ENCODE data around the gene SLC30A10.
"Not testable (repeated sequence)": the region's sequence is repeated elsewhere in the genome, so short reads cannot be mapped to it uniquely, and the experiment has no call there.

SLC30A10 gene

DNA sequence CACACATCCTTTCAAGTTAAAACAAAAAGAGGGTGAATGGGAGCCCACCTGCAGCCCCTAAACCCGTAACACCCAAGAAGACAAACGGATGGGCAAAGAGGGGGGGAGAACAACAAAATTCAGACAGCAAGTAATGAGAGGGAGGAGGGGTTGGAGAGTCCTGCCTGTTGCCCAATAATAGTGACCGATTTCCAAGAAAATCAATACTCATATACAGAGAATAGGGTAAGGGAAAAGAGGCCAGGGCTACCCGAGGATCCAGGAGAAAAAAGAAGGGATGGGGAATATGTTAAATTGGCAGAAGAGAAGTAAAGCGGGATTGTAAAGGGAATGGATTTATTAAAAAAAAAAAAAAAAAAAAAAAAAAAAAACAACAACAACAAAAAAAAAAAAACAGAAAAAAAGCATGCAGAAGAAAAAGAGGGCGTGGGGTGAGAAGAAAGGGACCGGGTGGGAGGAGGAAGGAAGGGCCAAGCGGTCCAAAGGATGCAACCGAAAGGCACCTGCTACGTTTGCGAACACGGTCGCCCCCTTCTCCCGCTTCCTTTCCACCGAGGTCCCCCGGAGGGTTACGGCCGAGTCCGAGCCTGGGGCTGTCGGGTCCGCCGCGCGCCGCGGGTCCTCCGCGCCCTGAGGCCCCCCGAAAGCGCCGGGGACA lies 930 bp downstream of the SLC30A10 start:
- no peak for DNase-seq (ENCODE audit: low read depth)

DNA sequence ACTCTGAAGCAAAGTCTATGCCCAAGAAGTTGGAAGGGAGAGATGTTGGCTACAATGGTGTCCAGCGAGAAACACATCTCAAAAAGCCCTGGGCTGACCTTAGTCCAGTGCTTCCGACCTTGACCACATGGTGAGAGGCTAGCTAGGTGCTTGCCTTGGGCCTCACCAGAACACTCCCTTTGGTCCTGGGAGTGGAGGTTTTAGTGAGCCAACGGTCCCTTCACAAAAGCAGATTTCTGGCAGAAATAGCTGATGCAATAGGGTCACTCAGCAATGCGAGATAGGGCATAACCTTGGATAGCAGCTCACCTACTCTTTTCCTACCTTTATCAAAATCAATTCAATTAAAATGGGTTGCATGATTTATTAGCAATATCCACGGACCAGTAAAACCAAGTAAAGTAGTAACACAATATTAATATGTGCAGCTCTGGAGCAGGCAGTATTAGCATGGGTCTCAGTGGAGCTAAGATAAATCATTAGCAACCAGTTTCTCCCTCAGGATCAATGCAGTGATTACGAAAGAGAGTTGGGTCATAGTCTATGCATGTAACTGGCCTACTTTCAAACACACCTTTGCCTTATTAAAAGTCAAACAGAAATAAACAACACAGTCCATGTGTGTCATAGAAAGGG lies 1.9 kb downstream of the SLC30A10 start:
- no peak for DNase-seq (ENCODE audit: low read depth)

DNA sequence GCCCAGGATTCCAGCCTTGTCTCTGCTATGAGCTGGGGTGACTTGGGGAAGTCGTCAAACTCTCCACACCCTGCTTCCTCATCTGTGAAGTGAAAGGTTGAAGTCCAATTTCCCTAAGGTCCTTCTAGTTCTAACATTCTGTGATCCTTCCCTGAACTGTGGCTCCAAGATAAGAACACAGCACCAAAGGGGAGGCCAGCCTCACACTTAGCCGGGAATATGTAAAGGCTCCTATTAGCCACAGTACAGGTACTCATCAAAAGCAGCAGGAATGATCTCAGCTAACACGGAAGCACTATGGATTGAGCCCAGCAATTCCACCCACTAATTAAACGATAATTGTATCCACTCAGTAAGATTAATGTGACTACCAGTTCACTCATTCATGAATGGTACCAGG lies 4.0 kb downstream of the SLC30A10 start:
- no peak for DNase-seq (ENCODE audit: low read depth)

DNA sequence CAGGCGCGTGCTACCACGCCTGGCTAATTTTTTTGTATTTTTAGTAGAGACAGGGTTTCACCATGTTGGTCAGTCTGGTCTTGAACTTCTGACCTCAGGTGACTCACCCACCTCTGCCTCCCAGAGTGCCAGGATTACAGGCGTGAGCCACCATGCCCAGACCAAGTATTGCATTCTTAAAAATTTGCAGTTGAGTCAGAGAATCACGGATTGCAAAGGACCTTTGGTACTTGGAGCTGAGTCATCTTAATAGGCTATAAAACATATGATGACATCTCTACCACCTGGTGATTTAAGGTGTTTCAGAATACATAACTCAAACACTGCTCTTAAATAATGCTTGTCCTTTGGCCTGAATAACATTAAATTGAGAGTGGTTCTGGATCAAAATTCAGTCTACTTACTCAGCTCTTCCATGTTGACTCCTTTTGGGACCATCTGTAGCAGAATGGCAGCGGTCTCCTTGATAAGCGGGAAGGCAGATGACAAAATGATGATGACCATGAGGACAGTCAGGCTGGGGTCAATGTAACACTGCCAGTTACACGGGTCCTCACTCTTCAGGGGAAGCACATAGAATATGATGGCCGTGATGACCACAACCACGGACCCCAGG lies 10.4 kb downstream of the SLC30A10 start:
- DNase-seq (ENCODE audit: low read depth): no peak

DNA sequence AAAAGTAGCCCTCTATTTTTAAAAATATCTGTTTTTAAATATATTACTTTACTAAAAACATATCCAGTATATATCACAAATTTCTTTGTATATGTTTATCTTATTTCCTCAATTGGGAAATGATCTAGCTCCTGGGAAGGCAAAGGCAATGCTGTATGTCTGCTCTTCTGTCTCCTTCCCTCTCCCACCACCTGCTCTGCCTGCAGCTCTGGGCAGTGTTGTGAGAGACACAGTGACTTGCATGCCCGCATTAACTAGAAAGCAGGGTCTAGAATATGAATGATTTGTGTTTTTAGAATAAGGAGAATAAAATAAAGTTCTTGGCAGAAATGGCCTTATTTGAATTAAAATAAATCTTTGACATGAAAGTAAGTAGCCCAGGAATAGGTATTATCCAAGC lies 11.1 kb downstream of the SLC30A10 start:
- no peak for DNase-seq (ENCODE audit: low read depth)

DNA sequence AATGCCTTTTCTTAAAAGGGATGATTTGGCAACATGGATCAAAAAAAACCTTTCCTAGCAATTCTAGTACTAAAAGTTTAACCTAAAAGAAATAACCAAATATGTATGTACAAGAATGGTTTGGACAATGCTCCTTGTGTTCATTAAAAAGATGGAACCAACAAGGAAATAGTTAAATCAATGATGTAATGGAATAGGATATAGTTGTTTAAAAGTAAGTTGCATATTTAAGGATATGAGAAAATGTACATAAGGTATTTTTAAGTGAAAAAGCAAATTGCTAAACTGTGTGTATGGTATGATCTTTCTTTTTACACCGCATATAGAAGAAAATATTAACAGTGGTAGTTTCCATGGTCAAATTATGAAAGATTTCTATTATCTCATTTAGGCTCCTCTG lies 12.1 kb downstream of the SLC30A10 start:
- DNase-seq (ENCODE audit: low read depth): no peak

DNA sequence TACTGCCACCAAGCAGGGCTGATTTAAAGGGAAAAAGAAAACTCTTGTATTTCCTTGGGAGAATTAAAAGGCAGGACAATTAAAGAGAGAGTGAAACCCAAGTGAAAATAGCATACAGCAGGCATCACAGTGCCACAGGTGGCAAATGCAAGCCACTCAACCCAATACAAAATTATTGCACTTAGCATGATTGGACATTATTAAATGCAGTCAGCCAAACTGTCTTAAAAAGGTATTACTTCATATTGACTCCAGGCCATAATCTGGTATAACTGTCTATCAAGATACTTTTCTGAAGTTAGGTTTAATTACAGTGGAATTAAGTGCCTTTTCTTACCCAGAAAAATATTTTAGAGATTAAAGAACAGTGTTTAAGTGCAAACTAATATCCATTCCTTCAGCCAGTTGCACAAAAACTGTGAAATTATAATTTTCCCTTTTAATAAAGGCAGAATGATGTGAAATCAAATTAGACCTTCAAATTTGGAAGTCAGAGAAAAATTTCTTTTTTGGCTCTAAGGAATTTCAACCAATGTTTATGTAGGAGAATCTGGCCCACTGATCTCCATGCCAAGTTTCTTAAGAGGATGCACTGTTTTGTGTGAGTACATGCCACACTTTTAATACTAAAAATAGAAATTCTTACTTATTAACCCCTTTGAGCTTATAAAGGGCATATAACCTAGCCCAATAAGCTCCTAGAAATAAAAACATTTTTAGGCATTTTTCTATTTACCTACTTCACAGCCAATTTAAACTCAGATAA lies 15.2 kb downstream of the SLC30A10 start:
- no peak for DNase-seq (ENCODE audit: low read depth)

DNA sequence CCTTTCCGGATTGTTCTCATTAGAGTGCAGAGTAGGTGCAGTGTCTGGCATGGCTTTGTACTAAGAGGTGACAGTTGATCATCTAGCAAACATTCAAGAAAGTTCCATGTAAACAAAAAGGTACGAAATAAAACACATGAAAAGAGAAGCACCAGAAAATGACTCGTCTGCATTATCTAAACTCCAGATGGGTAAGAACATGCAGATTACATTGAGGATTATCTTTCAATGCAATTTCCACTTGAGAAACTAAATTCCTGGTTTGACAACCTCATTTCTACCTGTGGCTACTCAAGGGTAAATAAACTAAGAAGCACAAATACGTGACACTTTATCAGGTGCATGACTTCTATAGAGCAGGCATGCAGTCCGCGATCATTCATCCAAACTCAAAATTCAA lies 17.6 kb downstream of the SLC30A10 start:
- DNase-seq (ENCODE audit: low read depth): no peak

DNA sequence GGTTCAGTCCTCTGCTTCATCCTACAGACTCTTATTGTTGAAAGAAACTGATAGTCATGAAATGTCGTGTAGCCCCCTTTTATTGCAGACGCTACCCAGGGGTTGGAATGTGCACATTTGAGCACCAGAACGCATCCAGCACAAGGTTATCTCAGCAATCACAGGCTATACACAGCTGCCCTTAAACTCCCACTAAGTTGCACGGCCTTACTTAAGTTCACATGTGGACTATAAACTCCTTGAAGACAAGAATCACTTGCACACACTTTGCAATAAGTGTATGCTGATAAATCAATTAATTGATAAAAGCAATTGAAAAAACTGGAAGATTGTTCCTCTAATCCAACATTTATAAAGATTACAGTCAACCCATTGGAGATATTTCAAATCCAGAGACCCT lies 18.9 kb downstream of the SLC30A10 start:
- DNase-seq (ENCODE audit: low read depth): no peak

DNA sequence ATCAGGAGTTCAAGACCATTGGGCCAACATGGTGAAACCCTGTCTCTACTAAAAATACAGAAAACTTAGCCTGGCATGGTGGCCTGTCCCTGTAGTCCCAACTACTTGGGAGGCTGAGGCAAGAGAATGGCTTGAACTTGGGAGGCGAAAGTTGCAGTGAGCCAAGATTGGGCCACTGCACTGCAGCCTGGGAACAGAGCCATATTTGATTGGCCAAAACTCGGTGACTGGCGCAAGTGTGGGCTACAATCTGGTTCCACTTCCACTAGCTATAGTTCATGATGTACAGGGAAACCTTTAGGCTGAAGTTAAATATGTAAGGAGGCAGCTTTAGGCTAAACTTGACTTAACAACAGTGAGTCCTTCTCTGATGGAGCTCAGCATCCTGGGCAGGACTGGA lies 20.2 kb downstream of the SLC30A10 start:
- no peak for DNase-seq (ENCODE audit: low read depth)

DNA sequence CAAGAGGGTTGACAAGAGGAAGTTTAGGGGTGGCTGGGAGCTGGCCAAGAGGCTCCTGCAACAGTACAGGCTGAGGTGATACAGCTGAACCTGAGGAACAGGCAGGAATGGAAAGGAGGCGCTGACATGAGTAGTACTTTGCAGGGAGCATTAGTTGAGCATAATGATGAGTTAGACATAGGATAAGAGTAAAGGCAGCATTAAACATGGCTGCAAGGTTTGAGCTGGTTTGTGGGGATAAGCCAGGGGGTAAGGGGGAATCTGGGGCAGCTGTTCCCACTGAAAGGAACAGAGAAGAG lies 20.6 kb downstream of the SLC30A10 start:
- no peak for DNase-seq (ENCODE audit: low read depth)

DNA sequence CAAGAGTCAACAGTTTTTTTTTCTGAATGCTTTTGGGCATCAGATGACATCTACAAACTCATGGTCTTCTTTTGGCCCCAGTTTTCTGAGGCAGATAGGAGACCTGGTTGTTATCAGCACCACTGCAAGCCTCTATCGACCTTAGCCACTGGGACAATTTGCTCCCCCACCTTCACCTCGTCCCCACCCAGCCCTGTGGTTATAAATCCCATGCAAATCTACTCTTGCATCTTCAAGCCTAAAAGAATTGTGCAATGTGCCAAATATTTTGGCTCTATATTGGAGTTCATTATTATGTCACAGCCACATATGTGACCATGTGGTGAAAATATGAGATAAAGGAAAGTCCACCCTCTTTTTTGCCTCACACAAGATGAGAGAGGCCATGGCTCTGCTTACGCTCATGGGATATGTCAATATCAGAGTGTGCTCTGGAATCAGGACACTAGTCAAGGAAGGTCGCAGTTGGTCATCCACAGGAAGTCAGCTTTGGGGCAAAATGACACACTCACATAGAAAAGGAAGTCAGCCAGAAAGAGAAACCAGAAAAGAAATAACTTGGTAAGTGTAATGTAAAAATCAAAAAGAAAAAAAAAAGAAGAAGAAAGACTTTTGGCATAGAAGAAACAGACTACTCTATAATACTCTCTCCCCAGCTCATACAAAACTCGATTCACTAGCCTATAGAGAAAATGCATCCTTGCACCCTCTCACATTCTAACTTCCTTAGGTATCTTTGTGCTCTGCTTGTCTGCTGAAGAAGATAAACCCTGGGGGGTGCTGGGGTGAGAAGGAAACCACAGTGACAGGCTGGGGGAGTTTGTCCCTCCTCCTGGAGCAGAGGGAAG lies 21.2 kb downstream of the SLC30A10 start:
- no peak for DNase-seq (ENCODE audit: low read depth)

DNA sequence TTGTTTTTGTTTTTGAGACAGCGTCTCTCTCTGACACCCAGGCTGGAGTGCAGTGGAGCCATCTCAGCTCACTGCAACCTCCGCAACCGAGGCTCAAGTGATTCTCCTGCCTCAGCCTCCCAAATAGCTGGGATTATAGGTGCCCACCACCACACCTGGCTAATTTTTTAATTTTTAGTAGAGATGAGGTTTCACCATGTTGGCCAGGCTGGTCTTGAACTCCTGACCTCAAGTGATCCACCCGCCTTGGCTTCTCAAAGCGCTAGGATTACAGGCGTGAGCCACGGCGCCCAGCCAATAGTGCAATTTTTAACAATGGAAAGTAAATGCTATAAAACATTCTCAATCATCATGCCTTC lies 21.8 kb downstream of the SLC30A10 start:
- DNase-seq (ENCODE audit: low read depth): not testable (repeated sequence)

DNA sequence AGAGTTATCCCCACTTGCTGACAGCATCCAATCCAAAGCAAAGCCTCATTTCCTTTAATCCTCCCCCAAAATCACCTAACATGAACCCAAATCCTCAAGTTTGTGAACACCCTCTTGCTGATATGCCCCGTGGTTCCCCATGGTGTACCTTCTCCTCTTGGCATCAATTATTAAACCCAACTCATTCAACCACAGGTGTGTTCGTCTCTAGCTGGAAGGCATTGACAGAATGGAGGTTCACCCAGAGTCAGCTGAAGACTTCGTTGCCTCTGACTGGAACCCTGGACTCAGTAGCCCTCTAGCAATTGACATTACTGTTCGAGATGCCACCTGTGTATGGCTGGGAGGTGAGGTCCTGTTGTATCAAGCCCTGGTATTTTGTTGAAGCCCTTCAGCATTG lies 22.8 kb downstream of the SLC30A10 start:
- no peak for DNase-seq (ENCODE audit: low read depth)

DNA sequence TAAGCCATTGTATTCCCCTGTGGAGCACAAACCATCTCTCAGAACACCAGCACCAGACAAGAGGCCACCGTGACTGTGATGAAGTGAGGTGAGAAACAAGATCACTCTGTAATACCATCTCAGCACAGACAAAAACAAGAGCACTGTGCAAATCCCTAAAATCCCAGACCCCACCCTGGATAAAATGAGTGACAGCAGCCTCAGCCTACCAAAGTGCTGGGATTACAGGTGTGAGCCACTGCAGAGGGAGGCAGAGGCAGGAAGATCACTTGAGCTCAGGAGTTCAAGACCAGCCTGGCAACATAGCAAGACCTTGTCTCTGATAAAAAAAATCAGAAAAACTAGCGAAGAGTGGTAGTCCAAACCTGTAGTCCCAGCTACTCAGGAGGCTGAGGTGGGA lies 23.4 kb downstream of the SLC30A10 start:
- DNase-seq (ENCODE audit: low read depth): no peak

DNA sequence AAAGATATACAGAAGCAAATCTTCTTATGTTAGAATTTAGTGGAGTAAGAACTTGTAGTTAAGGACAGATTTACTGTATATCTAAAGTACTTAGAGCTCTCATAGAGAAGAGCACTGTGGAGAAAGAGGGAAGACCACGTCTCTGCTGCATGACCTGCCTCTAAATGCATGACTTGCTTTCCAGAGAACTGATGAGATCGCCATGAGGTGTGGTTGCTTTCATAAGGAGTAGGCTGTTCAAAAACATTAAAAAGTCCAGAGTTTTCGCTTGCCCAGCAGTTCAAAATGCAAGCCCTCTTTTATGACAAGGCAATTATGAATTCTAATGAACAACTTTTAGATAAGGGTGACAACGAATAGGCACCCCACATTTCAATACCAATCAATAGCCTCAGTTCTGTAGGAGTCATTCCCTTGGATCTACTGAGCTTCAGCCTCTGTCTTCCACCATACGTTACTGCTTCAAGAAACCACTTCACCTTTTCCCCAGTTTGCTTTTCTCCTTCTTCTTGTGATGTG lies 24.9 kb downstream of the SLC30A10 start:
- no peak for DNase-seq (ENCODE audit: low read depth)

DNA sequence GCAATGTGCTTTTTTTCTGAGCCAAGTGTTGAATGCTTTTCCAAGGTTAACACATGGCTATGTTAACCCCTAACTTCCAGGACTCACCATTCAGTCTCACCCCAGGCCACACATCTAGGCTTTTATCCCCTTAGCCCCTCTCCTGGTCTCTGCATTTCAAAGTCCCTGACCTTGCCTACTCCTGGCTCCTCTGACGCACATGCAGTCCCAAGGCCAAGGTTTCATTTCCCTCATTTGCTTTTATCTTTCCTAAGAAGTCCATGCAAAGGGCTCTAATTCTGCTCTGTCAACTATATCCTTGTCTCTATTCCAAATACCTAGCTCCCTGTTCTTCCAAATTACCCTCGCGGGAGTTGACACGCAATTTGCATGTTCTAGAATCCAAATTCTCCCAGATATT lies 25.4 kb downstream of the SLC30A10 start:
- no peak for DNase-seq (ENCODE audit: low read depth)

DNA sequence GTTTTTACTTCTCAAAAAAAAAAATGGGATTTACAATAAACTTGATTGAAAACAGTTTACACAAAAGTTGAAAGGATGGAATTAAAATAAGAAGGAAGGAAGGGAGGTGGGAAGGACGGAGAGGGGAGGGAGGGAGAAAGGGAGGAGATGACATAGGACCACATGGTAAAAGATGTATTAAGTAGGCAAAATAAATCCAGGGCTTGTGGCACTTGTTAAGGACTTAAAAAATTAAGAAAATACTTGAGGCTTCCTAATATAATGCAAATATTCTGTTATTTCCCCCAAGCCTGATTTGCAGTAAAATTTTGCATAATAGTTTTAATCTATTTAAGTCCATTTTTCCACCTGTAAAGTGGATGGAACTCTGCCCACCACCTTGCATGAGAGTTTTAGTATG lies 27.5 kb downstream of the SLC30A10 start:
- DNase-seq (ENCODE audit: low read depth): no peak

DNA sequence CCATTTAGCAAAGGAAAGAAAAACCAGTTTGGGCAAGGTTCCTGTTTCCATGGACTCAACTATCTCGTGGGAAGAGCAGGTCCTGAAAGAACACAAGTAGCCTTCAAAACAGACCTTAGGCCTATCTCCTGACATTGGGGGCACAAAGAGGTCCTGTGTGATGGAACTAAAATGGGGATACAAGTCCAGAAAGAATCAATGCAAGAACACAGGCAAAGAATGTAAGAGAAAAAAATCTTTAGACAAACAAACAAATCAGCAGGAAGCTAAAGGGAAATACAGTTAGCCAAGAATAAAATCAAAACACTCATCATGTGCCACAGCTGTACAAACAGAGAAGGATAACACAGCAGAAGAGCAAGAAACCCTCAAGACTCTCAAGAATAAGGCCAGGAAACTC lies 28.2 kb downstream of the SLC30A10 start:
- DNase-seq (ENCODE audit: low read depth): no peak

DNA sequence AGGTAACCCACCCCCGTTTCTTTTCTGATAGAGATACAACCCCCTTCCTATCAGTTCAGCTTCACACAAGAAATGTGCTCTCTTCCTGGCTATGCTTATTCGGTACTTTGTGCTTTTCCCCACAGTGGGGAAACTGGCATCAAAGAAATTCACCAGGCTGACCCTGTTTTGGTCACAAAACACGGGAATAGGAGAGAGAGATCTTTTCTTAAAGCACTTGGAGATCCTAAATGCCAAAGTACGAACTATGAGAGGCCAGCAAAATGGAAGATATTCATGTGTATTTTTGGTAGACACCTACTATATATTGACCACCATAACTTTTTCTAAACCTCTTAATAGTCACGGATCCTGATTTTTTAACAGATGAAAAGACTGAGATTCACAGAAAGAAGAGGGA lies 30.0 kb downstream of the SLC30A10 start:
- DNase-seq (ENCODE audit: low read depth): no peak

DNA sequence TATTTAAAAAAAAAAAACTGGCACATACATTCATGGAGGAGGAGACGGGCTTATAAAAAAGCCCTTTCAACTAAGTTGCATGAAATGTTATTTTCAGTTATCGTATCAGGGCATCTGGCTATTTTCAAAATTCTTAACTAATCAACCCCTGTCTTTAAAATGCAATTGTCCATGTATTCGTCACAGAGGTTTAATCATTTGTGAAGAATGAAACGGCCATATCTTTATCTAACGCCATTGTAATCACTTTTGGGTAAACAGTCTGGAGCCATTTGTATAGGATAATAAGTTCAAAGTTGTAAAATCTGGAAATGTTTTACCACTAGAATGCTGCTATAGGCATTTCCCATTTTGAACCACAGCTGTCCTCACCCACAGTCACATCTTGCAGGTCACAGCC lies 30.4 kb downstream of the SLC30A10 start:
- no peak for DNase-seq (ENCODE audit: low read depth)

DNA sequence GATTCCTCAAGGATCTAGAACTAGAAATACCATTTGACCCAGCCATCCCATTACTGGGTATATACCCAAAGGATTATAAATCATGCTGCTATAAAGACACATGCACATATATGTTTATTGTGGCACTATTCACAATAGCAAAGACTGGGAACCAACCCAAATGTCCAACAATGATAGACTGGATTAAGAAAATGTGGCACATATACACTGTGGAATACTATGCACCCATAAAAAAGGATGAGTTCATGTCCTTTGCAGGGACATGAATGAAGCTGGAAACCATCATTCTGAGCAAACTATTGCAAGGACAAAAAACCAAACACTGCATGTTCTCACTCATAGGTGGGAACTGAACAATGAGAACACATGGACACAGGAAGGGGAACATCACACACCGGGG lies 36.1 kb downstream of the SLC30A10 start:
- DNase-seq (ENCODE audit: low read depth): not testable (repeated sequence)
